ENCODE measurements around the gene LCN6.
"Not testable (repeated sequence)": the region's sequence is repeated elsewhere in the genome, so short reads cannot be mapped to it uniquely, and the experiment has no call there.

The LCN6 gene

DNA sequence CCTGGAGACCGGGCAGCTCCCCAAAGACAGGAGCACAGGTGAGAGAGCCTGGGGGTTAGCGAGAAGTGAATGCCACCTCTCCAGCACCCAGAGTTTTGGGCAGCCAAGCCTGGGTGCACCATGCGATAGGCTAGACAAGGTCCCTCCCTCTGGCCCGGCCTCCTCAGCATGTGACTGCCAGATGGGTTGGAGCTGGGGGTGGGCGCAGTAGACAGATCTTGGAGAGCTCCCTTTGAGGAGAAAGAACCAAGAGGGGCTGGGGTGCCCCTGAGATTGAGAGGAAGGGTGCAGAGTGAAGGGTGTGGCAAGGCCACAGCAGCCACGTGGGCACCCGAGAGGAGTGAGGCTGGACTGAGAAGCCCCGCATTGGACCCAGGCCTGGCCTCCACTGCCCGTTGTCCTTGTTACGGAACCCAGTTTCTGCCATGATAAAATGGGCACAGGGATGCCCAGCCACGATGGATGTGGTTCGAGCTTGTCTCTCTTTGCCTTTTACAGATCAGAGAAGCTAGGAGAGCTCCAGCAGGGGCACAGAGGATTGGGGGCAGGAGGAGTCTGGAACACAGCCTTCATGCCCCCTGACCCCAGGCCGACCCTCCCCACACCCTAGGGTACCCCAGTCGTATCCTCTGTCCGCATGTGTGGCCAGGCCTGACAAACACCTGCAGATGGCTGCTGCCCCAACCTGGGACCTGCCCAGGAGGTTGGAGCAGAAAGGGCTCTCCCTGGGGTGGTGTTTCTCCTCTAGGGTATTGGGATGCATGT lies 44.2 kb upstream of the LCN6 start:
- no peak for DNase-seq (ENCODE audit: low spot score)
- H3K4me3 ChIP-seq, result peak overlapping the region; percentile 93
- TF ChIP-seq, protein P1, sequence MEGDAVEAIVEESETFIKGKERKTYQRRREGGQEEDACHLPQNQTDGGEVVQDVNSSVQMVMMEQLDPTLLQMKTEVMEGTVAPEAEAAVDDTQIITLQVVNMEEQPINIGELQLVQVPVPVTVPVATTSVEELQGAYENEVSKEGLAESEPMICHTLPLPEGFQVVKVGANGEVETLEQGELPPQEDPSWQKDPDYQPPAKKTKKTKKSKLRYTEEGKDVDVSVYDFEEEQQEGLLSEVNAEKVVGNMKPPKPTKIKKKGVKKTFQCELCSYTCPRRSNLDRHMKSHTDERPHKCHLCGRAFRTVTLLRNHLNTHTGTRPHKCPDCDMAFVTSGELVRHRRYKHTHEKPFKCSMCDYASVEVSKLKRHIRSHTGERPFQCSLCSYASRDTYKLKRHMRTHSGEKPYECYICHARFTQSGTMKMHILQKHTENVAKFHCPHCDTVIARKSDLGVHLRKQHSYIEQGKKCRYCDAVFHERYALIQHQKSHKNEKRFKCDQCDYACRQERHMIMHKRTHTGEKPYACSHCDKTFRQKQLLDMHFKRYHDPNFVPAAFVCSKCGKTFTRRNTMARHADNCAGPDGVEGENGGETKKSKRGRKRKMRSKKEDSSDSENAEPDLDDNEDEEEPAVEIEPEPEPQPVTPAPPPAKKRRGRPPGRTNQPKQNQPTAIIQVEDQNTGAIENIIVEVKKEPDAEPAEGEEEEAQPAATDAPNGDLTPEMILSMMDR (IDR thresholded peaks at IDR 0.05), result no peak
- no peak overlapping the region for H3K27ac ChIP-seq

DNA sequence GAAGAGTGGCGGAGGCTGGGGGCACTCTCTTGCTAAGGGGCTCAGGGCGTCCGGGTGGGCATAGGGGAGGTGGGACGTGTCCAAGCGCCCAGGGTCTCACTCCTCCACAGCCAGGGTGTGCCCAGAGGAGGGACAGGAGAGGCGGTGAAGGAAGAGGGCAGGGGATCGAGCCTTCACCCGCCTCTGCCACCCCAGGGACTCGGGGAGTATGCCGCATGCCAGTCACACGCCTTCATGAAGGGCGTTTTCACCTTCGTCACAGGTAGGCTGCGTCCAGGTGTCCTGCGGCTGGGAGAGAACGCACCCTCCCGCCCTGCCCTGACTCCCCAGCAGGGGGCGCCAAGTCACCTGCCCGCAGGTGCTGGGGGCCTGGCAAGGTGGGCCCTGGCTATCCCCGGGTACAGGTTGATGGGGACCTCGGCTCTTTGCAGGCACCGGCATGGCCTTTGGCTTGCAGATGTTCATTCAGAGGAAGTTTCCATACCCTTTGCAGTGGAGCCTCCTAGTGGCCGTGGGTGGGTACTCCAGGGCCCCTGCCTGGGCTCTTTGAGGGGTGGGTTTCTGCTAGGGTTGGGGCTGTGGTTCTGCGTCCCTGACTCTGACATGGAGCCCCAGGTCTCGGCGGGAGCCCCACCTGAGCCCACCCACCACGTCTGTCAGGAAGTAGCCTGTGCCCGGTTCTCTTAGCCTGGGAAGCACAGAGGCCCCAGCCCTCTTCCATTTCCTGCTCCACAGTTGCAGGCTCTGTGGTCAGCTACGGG lies 43.4 kb upstream of the LCN6 start:
- Histone ChIP-seq H3K4me3 (peak overlapping the region; percentile 93), H3K27ac (peak overlapping the region; percentile 83 to 97)
- DNase-seq (ENCODE audit: low spot score), result peak; percentile 86
- TF ChIP-seq, protein P1 (IDR thresholded peaks at IDR 0.05), result peak; percentile 88

DNA sequence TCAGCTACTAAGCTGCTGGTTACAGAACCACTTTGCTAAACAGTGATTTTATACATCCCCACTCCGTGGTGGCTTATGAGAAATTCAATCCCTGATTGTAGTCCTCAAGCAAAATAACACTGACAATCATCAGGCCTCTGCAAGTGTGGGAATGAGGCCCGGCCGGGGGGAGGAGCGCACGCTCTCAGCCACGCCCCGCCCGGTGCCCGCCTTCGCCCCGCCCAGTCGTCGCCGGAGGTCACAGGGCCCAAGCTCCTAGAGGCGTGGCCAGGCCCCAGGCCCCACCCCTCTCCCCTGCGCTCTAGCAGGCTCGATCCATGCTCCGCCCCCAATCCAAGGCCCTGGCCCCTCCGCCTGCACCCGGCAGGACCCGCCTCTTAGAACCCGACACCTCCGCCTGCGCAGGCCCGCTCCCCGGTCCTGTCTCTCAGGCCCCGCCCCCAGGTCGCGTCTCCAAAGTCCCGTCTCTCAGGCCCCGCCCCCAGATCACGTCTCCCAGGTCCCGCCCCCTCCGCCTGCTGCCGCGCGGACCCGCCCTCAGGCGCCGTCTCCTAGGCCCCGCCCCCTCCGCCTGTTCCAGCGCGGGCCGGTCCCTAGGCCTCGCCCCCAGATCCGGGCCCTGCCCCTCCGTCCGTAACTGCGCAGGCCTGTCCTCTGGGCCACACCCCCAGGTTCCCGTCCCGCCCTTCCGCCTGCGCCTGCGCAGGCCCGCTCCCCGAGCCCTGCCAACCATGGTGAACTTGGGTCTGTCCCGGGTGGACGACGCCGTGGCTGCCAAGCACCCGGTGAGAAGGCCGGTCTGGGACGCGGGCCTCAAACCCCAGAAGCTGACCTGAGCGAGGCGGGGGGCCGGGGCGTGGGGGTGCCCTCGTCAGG lies 42.6 kb upstream of the LCN6 start, which contains the start of gene TMEM141:
TMEM141 (plus strand) TSS at position 705 of the 876 bp plus-strand sequence; CDS start at position 732, 27 bp downstream.
- peak within 1 kb of the TSS; percentile 83 to 97 for H3K27ac ChIP-seq
- peak; percentile 100 for DNase-seq (ENCODE audit: low spot score)
- H3K4me3 ChIP-seq, result peak within 1 kb of the TSS; percentile 93
- TF ChIP-seq, protein P1 (IDR thresholded peaks at IDR 0.05), result no peak

DNA sequence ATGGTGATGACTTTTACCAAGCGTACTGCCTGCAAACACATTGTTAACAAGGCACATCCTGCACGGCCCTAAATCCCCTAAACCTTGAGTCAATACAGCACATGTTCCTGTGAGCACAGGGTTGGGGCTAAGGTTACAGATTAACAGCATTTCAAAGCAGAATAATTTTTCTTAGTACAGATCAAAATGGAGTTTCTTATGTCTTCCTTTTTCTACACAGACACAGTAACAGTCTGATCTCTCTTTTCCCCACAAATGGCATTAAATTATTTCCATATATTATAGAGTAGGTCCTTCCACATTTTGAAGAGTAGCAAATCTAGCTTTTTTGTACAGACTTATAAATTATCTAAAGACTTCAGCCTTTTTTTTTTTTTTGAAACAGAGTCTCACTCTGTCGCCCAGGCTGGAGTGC lies 41.2 kb upstream of the LCN6 start:
- H3K4me3 ChIP-seq, result no peak overlapping the region
- DNase-seq (ENCODE audit: low spot score), result no peak
- TF ChIP-seq, protein P1 (IDR thresholded peaks at IDR 0.05), result no peak
- no peak overlapping the region for H3K27ac ChIP-seq

DNA sequence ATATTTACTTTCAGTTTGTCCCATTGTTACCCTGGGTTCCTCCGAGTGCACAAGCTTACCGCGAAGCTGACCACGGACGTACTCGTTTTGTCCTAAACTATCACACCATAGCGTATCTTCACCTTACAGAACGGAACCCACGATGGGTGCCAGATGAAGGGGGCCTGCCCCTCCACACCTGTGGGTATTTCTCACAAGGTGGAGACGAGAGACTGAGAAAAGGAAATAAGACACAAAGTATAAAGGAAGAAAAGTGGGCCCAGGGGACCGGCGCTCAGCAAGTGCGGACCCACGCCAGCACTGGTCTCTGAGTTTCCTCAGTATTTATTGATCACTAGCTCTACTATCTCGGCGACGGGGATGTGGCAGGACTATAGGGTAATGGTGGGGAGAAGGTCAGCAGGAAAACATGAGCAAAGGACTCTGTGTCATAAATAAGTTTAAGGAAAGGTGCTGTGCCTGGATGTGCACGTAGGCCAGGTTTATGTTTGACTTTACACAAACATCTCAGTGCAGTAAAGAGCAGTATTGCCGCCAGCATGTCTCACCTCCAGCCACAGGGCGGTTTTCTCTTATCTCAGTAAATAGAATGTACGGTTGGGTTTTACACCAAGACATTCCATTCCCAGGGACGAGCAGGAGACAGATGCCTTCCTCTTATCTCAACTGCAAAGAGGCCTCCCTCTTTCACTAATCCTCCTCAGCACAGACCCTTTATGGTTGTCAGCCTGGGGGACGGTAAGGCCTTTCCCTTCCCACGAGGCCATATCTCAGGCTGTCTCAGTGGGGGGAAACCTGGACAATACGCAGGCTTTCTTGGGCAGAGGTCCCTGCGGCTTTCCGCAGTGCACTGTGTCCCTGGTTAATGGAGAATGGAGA lies 40.6 kb upstream of the LCN6 start:
- not testable (repeated sequence) for DNase-seq (ENCODE audit: low spot score); H3K27ac ChIP-seq; H3K4me3 ChIP-seq

DNA sequence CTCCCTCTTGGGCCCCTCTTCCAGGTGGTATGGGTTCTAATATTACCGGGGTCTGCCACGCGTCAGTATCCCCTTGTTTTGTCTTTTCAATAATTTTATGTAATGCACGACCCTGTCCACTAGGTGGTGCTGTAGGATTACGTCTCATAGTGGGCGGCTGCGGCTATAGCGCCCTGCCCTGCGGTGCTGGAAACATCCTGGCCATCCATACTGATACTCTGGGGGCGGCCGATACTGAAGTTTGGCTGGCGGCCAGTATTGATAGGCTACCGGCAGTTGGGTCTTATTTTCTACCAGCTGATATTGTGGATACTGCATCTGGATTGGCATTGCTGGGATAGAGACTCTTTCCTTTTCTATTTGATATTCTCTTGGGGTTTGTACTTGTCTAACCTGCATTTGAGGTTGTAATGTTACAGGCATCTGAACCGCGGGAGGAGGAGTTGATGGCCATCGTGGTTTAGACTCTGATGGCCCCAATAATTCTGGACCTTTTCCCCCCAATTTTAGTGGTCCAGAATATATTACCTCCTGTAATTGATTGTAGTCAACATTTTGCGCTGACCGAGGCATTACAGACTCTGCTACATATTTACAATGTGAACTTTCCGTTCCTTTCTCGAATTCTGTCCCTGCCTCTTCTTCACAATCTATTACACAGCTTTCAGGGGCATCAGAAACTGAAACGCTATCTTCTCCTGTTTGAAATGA lies 39.5 kb upstream of the LCN6 start:
- TF ChIP-seq, protein P1 (IDR thresholded peaks at IDR 0.05), result peak; percentile 76
- no peak overlapping the region for H3K4me3 ChIP-seq
- no peak overlapping the region for H3K27ac ChIP-seq
- DNase-seq (ENCODE audit: low spot score), result no peak

DNA sequence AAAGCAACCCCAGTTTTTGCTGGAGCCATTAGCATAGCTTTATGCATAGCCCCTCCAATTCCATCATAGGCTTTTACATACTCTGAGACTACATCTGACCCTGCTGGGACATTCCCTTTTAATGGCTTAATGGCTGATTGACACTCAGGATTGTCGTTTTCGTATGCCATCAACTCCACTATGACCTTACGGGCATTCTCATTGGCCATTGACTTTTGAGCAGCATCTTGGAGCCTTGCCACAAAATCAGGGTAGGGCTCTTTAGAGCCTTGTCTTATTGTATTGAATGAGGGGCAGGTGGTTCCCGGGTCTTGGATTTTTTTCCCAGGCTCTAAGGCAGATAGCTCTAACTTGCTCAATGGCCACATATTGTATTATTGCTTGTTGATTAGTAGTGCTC lies 38.7 kb upstream of the LCN6 start:
- not testable (repeated sequence) for H3K4me3 ChIP-seq; H3K27ac ChIP-seq; DNase-seq (ENCODE audit: low spot score)

Measured in coronary artery (tissue), 2 donors.